Activated CD4-positive, CD25-positive, alpha-beta regulatory T cell treated with anti-CD3 and anti-CD28 coated beads, Interleukin-2, amount 50 U/mL, for 16 hours (primary cell): ENCODE results near the gene RNU2-63P.
"Not testable (repeated sequence)": the region's sequence is repeated elsewhere in the genome, so short reads cannot be mapped to it uniquely, and the experiment has no call there.

Experiments used
- DNase-seq: peaks from one replicate; pipeline ENCODE4 v3.0.0-alpha.2; 2020; ENCODE audit warnings: low read depth, low spot score

Gene RNU2-63P

DNA sequence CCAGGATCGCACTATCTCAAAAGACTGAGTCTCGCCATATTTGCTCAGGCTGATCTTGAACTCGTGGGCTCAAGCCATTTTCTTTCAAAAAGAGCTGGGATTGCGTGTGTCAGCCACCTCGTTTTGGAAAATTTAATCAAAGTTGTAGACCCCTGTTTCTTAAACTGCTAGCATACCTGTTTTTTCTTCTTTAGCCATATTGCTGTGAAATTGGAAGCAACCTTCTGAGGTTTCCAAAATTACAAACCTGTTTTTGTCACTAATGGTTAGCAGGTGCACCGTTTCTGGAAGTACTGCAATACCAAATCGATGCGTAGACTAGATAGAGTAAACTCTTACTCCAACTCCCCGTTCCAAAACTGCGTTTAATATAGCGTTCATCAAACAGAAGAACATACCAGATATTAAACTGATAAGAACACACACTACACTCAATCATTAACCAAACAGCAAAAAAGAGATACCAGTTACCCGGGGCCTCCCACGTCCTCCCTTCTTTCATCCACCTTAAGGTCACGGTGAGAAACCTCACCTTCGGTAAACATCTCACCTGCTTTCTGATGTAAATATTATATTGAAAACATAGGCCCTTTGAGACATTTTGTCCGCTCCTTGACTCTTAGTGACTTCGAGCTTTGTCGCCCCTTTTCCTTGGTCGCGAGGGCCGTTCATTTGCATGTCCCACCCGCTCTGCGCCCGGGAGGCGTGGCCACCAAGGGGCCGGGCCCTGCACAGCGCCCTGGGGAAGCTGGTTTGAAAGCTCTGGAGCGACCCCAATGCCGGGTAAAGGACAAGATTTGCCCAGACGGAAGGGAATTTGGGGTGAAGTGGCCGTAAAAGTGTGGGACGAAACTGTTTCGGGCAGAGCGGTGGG, at the start of gene RNU2-63P:
Gene RNU2-63P, minus strand, starts transcription at position 462 of the 874 bp plus-strand sequence.
- peak; percentile 50 for DNase-seq

DNA sequence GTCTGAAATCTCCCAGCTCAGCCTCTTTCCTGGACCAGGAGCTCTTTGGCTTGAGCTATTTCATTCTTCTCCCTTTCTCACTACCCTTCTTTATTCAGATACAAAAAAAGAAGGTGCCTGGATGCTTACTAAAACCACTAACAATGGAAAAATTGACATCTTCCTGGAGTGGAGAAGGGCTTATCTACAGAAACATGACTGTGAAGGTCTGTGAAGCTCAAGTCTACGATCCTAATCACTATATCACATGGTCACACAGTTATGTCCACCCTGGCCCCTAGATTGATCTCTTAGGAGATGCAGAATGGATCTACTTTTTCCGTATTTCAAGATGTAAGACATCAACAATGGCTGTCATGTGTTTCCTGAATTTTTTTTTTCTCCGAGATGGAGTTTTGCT, 44.9 kb upstream of the RNU2-63P start:
- DNase-seq = no peak

DNA sequence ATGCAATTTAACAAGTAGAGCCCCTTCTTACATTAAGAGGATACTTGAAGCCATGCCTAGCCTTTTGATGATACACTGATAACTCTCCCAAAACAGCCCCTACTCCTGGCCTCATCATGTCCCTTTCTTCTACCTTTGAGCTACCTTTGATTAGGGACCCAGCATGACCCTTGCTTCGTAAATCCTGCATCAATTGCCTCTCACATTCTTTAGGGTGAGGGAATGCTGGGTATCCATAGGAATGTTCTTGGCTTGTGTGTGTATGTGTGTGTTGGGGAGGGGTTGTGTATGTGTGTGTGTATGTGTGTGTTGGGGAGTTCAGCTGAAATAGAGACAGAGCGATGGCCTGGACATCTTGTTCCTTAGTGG, 44.5 kb upstream of the RNU2-63P start:
- DNase-seq = no peak

DNA sequence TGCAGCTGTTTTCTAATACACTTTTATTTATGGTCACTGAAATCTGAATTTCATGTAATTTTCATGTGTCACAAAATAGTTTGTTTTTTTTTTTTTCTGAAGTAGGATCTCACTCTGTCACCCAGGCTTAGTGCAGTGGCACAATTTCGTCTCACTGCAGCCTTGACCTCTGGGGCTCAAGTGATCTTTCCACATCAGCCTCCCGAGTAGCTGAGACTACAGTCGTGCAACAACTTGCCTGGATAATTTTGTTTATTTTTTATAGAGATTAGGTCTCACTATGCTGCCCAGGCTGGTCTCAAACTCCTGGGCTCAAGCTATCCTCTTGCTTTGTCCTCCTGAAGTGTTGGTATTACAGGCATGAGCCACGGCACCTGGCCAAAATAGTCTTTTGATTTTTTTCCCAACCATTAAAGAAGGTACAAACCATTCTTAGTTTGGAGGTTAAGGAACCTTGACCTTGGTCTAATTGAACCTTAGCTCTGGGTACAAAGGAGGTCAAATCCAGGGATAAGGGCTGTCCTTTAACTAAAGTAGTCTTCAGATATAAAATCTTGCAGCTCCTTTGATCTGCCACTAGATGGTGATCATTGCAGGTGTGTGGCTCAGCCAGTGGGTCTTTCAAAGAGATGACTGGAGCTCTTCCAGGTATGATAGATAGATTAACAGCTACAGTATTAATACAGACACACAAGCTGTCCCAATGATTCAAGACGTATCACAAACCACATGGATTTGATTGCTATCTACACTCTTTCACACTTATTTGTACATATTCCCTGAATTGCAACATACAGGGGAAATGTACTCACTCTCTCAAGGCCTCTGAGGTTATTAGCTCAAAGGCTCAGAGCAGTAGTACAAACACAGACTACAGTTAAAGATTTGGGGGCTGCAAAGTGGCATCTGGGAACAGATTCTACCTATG, 43.9 kb upstream of the RNU2-63P start:
- DNase-seq = no peak

DNA sequence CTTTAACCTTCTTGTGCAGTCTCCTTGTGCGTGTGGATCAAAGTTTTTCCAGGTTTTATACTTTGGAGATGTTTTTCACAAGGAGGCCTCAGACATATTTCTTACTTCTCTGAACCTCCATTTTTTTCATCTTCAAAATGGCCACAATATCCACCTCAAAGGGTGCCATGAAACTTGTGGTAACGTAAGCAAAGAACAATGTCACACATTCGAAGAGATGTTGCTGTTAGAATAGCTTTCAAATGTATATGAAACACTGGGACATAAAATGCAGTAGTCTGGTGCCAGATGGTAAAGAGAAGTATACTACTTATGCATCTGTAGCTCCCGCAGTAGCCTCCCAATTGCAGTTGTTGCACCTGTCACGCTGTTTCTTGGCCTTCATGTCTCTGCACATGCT, 41.8 kb upstream of the RNU2-63P start:
- no peak for DNase-seq

DNA sequence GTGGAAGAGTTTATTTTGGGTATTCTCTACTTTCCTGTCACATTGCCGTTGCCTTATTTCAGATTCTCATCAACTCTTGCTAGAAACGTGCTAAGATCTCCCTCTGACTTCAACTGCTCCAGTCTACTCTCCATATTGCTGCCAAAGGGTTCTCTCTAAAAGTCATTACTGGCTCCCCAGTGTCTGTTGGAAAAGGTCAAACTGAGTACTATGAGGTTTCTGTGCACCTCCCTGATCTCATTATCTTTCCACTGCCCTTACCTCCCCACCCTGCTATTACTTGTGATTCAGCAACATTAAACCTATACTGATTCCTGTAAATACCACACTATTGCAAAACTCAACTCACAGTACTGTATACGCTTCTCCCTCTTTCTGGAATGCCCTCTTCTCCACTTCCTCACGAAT, 41.1 kb upstream of the RNU2-63P start:
- DNase-seq = no peak

DNA sequence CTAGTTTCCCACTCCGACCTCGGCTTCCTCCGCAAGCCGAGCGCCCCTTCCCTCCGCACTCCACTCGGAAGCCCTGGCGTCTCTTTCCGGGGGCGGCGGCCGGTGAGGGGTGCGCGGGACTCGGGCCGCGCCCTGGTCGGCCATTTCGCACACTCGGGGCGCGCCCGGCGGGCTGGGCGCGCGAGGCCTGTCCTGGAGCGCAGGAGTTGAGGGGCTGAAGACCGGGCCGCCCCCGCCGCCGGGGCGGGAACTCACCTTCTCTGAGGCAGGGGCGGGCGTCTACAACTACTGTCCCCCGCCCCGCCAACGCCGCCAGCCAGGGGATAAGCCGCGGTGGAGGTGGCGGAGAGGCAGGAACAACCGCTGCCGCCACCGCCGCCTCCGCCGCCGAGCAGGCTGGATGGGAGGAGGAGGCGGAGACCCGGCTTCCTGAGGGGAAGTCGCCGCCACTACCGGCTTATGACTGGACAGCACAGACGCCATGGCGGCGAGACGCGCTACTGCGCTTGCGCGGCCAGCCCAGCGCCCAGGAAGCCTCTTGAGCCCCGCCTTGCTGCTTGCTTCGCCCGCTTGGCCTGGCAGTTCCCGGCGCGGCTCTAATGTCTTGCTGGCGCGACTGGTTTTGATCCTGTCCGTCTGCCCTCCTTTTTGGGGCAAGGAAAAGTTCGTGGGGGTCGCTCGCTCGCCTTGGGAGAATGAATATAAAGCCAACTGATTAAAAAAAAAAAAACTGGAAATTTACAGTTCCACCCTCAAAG, 39.2 kb upstream of the RNU2-63P start, which contains the start of gene KRCC1:
Gene KRCC1, minus strand, starts transcription at position 413 of the 758 bp plus-strand sequence. CDS start 27,220 bp downstream, outside the sequence.
- DNase-seq = peak; percentile 81

DNA sequence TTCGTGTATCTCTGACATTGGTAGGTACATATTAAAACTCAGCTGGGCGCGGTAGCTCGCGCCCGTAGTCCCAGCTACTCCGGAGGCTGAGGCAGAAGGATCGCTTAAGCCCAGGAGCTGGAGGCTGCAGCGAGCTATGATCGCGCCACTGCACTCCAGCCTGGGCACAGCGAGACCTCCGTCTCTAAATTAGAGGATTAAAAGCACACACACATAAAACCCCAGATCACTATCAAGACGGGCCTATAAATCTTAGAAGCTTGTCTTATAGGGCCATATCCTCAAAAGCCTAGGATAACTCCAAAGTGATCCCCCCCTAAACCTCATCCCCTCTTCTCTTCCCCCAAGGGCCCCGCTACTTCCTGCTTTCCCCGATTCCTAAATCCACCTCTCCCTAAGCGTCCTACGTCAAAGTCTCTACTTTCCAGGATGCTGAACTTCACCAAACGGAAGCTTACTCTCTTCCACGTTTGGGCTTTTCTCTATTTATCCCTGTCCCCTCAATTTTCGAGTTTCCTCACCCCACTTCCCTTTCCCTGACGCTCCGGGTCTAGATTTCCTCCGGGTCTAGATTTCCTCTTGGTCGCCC, 38.5 kb upstream of the RNU2-63P start:
- no peak for DNase-seq

DNA sequence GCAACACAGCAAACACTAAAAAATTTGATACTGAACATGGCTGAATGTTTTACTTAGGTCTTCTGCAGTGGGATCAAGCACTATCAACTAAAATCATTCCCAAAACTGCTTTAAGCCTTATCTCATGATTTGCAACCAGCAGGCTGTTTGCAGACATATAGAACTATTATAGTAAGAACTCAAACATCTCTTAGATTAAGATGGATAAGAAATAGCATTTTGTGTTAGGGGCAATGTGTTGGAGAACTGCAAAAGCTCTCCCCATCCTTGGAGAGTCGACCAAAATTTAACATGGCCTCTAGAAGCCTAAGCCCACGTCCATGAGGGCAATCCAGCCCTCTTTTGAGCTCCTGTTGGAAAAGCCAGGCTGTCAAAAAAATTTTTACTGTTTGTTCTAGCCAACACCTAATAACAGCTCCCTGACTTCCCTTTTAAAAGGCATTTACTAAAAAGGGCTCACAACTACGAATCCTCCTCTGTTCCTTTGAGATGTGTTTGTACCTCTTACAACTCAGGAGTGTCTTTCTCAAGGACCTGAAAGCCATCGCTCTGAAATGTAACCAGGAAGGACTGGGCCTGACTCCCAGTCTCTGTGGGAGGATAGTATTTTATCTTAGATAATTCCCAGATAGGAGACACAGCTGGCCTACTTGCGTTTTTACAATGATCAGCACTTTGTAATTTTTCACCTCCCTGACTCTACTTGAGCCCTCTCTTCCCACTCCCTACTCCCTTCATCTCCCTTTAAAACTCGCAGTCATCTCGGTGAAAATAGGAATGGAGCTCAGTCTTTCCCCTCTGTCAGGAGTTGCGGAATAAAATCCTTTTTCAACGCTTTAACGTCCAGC, 37.8 kb upstream of the RNU2-63P start:
- DNase-seq = no peak

DNA sequence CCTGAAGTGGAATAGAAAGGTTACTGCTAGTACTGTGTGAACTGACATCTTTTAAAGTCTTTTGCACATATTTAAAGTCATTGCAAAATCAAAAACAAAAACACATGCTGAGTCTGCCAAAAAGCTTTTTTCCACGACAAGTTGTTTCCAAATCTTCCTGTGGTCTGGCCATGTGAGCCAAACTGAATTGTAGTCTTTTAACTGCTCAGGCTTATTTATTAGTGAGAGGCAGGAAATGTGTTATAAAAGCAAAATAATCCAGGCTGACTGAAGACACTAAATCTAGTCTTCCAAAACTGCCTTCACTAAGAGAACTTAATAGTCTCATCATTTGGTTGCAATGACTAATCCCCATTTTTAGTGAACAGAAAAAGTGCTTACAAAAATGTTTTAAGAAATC, 36.9 kb upstream of the RNU2-63P start:
- DNase-seq = no peak

DNA sequence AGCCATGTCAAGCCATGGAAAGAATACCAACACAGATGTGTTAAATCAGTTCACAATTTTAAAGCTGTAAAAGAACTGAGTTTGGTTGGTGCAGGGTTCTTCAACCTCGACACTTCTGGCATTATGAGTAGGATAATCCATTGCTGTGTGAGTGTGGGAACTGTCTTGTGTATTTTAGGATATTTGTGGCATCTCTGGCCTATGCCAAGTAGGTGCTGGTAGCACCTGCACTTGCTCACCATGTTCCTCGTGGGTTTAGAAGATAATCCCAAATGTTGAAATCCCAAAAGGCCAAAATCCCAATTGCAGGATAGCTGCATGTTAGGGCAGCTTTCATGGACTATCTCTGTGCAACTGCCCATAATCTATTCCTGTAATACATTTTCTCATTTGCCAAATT, 35.4 kb upstream of the RNU2-63P start:
- DNase-seq = no peak

DNA sequence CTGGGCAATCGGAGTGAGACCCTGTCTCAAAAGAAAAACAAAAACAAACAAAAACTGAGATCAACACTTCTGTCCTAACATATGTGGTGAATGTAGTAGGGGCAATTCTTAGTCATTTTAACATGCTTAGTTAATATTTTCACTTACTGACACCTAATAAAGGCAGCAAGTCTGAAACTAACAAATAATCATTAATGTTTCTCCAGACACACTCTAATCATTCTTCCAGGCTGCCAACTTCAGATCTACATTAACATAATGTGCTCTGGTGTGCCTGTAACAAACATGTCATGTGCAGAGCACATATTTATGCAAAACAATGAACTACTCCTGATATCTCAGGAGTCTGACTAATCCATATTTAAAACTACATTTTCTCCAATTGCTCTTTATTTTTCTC, 33.3 kb upstream of the RNU2-63P start:
- no peak for DNase-seq

DNA sequence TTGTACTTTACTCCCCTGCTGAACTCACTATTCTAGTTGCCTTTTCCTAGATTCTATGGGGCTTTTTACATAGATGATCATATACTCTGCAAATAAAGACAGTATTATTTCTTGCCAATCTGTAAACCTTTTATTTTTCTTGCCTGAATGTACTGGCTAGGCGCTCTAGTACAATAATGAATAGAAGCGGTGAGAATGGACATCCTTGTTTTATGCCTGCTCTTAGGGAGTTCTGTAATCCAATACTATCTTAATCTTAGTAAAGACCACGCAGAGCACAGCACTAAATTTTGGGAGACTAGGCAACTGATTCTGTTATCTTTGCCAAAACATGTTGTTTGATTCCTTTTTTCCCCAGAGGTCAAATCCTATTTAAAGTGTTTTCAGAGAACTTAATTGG, 32.2 kb upstream of the RNU2-63P start:
- DNase-seq = no peak

DNA sequence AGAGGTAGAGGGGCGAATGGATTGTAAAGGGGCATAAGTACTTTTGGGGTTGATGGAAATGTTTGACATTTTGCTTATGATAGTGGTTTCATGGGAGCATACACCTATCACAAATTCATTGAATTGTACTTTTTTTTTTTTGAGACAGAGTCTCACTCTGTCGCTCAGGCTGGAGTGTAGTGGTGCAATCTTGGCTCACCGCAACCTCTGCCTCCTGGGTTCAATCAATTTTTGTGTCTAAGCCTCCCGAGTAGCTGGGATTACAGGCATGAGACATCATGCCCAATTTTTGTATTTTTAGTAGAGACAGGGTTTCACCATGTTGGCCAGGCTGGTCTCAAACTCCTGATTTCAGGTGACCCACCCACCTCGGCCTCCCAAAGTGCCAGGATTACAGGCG, 29.2 kb upstream of the RNU2-63P start:
- DNase-seq = not testable (repeated sequence)

DNA sequence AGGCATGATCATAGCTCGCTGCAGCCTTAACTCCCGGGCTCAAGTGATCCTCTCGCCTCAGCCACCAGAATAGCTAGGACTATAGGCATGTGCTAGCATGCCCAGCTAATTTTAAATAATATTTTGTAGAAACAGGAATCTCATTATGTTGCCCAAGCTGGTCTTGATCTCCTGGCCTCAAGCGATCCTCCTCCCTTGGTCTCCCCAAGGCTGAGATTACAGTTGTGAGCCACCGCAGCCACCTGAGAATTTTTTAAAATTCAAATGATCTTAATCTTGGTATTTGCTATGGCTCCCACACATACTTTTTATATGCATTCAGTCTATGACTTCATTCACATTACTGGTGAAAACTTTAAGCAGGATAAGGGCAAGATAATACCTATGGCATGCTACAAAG, 26.1 kb upstream of the RNU2-63P start:
- DNase-seq = no peak

DNA sequence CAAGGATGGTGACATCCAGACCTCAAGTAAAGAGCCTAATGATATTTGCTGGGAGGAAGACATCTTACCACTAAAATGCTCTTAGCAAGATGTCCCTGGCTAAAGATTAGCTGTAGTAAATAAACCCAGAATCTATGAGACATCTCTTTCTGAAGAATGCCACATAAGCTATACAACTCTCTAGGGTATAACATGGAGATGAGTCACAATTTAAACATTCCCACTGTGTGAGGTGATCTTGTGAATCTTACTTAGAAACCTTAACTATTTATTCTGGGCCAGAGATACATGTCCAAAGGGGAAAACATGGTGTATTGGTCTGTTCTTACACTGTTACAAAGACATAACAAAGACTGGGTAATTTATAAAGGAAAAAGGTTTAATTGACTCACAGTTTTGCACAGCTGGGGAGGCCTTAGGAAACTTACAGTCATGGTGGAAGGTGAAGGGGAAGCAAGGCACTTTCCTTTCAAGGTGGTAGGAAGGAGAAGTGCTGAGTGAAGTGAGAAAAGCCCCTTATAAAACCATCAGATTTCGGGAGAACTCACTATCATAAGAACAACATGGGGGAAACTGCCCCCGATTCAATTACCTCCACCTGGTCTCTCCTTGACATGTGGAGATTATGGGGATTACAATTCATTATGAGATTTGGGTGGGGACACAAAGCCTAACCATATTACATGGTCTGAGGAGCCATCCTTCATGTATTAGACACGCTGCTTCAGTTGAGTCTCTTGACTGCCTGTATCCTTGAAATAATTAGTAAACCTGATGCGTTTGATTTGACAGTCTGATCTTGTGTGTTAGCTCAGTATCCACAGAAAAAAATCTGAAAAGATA, 22.1 kb upstream of the RNU2-63P start:
- DNase-seq = no peak

DNA sequence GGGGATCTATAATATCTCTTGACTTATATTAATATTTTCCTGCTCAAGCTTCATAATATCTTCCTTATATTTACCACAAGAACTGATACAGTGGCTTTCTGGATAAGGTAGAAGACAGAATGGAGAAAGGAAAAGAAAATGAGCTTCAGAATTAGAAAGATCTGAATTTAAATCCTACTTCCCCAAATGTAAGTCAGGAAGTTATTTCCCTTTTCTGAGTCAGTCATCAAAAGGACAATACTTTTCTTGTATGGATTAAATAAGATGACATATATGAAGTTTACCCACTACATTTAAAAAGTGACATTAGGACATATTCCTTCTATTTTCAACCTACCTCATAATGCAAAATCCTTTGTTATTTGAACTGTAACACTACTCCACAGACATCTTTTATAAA, 20.3 kb upstream of the RNU2-63P start:
- no peak for DNase-seq

DNA sequence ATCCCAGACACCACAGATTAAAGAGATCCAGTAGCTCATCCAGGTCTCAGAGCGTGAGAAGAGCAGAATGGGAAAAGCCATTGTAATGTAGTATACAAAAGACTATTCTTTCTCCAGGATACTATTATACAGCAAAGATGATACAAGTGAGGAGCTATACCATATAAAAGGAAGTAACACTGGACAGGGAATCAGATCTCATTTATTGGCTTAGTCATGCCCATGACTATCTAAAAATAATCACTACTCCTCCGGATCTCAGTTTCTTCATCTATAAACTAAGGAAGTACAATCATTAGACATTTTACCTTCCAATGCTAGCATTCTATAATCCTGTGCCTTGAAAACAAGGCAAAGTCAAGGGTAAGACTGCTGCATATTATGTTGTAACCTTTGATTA, 19.8 kb upstream of the RNU2-63P start:
- DNase-seq = no peak

DNA sequence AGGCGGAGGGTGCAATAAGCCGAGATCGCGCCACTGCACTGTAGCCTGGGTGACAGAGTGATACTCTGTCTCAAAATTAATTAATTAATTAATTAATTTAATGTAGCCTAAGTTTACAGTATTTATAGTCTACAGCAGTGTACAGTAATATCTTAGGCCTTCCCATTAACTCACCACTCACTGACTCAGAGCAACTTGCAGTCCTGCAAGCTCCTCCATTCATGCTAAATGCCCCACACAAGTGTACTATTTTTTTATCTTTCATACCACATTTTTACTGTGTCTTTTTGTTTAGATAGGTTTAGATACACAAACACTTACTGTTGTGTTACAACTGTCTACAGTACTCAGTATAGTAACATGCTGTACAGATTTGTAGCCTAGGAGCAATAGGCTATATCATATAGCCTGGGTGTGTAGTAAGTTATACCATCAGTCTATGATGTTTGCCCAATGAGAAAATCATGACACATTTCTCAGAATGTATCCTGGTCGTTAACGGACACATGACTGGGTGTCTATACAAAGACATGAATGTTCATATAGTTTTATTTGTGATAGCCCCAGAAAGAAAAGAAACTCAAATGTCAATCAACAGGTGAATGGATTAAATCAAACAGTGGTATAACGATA, 15.8 kb upstream of the RNU2-63P start:
- DNase-seq = no peak
